ENCODE data around the gene UCHL3. TPM values are rescaled to one million over a fixed set of nuclear protein-coding genes. Genes with fewer than 3 reads are reported as not detected.

Gene UCHL3
- total and polyA plus RNA-seq, 10 of the 15 experiments (the other 5 are each of a cell fraction or from before 2014, with no cell fraction given): 52.5 to 179 (median 104) TPM

DNA sequence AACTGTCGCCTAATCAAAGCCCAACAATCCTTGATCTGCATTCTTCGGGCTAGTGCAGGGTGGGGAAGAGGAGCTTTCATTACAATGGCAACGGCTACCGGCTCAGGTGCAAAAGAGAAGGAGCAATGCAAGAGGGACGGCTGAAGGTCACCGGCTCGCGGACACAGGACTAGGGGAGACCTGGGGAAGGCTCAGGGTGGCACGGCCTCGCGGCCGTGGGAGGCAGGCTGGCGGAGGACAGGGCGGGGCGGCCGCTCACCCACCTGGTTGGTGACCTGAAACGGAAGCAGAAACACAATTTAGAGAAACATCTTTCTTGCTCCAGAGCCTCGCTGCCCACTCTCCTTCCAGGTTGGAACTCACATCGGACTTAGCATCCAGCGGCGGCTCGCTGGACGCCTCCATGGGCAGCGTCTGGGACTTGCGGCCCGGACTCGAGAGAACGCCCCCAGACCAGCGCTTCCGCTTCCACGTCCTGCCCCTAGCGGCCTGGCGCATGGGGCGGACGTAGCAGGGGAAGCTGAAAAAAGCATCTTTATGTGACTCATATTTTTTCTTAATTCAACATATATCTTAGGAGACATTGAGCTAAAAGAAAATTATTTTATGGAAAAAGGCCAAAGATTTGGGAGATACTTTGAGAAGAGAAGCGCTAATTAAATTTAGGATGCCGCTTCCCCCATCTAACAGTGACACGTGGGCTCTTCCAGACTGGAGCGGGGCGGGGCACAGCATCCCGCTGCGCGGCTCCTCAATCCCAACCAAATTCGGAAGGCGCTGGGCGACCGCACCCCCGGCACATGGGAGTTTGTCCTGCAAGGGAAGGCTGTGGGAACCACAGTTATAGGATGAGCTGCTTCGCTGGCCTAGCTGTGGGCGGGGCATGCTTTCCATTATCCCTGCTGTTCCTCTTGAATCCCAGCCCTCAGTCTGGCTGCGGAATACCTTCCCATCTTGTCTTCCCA lies 11.9 kb upstream of the UCHL3 start, which contains the start of gene COMMD6 (continued):
- TF ChIP-seq, protein P1, sequence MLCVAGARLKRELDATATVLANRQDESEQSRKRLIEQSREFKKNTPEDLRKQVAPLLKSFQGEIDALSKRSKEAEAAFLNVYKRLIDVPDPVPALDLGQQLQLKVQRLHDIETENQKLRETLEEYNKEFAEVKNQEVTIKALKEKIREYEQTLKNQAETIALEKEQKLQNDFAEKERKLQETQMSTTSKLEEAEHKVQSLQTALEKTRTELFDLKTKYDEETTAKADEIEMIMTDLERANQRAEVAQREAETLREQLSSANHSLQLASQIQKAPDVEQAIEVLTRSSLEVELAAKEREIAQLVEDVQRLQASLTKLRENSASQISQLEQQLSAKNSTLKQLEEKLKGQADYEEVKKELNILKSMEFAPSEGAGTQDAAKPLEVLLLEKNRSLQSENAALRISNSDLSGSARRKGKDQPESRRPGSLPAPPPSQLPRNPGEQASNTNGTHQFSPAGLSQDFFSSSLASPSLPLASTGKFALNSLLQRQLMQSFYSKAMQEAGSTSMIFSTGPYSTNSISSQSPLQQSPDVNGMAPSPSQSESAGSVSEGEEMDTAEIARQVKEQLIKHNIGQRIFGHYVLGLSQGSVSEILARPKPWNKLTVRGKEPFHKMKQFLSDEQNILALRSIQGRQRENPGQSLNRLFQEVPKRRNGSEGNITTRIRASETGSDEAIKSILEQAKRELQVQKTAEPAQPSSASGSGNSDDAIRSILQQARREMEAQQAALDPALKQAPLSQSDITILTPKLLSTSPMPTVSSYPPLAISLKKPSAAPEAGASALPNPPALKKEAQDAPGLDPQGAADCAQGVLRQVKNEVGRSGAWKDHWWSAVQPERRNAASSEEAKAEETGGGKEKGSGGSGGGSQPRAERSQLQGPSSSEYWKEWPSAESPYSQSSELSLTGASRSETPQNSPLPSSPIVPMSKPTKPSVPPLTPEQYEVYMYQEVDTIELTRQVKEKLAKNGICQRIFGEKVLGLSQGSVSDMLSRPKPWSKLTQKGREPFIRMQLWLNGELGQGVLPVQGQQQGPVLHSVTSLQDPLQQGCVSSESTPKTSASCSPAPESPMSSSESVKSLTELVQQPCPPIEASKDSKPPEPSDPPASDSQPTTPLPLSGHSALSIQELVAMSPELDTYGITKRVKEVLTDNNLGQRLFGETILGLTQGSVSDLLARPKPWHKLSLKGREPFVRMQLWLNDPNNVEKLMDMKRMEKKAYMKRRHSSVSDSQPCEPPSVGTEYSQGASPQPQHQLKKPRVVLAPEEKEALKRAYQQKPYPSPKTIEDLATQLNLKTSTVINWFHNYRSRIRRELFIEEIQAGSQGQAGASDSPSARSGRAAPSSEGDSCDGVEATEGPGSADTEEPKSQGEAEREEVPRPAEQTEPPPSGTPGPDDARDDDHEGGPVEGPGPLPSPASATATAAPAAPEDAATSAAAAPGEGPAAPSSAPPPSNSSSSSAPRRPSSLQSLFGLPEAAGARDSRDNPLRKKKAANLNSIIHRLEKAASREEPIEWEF (IDR thresholded peaks at IDR 0.05; ENCODE audit: insufficient replicate concordance, low read depth, low read length): no peak
- TF ChIP-seq PBX3 (IDR thresholded peaks at IDR 0.05; ENCODE audit: insufficient replicate concordance, low read depth, low read length) (no peak), CBFB (IDR thresholded peaks at IDR 0.05; ENCODE audit: low read depth) (peak; percentile 64), IRF4 (IDR thresholded peaks at IDR 0.05; ENCODE audit: low read depth, low read length) (peak; percentile 32; the same call in 1 of the 2 replicates), SIN3A (IDR thresholded peaks at IDR 0.05; ENCODE audit: low read depth, low read length) (peak; percentile 14; the same call in 1 of the 2 replicates), CREB1 (IDR thresholded peaks at IDR 0.05; ENCODE audit: low read depth) (0 out of 2 replicates have a peak, but pooled peaks have one; percentile 26), POU2F2 (IDR thresholded peaks at IDR 0.05; ENCODE audit: borderline replicate concordance, low read depth, low read length) (peak; percentile 74; the same call in 2 of the 3 replicates), WRNIP1 (IDR thresholded peaks at IDR 0.05; ENCODE audit: borderline replicate concordance, low read depth, low read length) (0 out of 2 replicates have a peak, but pooled peaks have one; percentile 59), RELB (IDR thresholded peaks at IDR 0.05; ENCODE audit: low read depth) (peak; percentile 98), PAX5 (IDR thresholded peaks at IDR 0.05; ENCODE audit: borderline replicate concordance, low read depth, low read length) (peak; percentile 15; the same call in 1 of the 2 replicates), ESRRA (IDR thresholded peaks at IDR 0.05; ENCODE audit: low read length) (no peak), CREM (IDR thresholded peaks at IDR 0.05; ENCODE audit: low read depth) (0 out of 2 replicates have a peak, but pooled peaks have one; percentile 13), NKRF (conservative IDR thresholded peaks at IDR 0.05) (peak; percentile 77), NRF1 (conservative IDR thresholded peaks at IDR 0.05; ENCODE audit: low read depth, low read length) (no peak)
